ENCODE results near the gene RAB5IF.
"Not testable (repeated sequence)": the region's sequence is repeated elsewhere in the genome, so short reads cannot be mapped to it uniquely, and the experiment has no call there.

Gene RAB5IF

DNA sequence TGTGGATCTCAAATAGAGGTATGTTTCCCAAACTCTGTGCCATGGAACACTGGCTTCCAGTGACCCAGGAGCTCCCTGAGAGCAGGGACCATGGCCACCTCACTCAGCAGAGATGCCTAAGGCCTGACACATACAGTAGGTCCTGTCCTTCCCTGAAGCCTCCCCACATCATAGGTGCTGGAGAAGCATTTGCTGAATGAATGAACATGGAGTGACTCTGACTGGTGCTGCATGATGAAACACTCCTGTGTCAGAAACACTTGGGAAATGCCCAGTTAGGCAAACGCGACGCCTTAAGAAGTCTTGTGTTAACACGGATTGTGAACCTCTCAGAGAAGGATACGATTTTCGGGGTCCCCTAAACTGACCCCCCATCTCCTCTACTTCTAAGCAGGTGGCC lies 26.1 kb downstream of the RAB5IF start:
- no peak for DNase-seq

DNA sequence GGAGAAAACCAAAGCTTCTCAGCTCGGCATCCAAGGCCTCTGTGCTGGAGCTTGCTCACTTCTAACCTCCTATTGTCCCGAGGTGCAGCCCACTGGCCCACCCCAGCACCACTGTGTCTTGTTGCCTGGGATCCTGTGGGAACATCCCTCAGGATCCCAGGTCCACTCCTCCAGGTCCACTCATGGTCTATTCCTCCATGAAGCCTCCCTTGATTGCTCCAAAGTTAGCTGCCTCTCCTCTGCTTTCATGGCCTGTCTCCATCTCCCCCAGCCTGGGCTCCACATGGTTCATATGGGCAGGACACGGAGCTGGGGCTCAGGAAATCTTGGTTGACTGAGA lies 26.5 kb downstream of the RAB5IF start:
- DNase-seq = no peak

DNA sequence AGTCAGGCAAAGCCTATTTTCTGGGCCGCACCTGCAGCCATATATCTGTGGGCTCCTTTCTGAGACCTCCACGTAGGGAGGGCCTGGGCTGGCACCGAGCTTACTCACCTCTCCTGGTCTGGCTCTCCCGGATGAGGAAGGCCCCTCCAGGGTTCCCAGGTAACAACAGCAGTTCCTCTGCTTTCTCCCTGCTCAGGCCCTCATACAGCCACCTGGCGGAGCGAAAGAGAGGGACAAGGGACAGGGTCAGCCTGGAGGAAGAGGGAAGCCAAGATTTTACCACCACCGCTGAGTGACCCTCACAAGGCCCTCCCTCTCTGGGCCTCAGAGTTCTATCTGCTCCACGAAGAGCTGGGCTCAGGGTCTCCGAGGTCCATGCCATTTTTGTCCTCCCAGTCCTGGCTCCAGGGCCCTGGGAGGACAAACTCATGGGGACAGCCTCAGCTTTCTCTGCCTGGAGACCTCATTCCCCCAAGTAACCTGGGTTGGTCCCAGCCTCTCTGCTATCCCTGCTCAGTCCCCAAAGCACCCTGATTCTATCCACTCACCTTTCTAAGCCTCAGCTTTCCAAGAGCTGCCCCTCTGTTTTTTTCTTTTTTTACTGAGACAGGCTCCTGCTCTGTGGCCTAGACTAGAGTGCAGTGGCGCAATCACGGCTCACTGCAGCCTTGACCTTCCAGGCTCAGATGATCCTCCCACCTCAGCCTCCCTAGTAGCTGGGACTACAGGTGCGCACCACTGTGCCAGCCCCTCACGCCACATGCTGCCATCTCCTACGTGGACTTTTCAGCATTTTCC lies 27.1 kb downstream of the RAB5IF start:
- DNase-seq = no peak

DNA sequence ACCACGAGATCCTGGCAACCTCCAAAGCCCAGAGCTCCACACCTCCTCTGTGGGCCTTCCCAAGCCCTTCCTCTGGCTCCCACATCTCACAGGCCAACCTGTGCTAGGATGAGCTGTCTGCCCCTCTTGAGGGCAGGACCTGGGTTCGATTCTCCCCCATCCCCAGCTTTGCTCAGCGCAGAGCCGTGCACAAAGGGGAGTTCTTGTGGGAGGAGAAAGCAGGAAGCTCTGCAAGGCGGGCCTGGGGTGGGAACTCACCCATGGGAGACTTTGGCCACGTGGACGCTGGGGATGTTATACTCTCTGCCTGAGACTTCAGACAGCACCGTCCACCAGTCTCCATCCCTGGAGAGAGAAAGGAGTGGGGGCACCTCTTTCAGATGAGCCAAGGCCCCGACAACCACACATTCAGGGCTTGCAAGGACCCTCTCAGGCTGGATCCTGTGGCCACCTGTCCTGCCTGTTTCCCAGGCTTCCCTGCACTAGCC lies 27.8 kb downstream of the RAB5IF start:
- no peak for DNase-seq

DNA sequence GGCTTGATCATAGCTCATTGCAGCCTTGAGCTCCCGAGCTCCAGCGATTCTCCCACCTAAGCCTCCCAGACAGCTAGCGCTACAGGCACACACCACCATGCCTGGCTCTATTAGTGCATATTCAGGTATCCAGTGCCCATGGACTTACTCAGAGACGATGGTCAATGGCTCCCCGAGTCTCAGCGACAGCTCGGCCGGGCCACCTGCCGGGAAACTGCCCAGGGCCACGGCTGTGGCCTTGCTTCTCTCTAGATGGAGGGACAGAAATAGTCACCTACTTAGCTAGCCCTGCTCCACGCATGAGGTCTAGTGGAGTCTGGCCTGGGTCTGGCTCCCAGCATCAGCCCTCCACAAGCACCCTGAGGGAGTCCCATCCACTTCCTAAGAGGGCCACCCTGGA lies 28.8 kb downstream of the RAB5IF start:
- DNase-seq = no peak

DNA sequence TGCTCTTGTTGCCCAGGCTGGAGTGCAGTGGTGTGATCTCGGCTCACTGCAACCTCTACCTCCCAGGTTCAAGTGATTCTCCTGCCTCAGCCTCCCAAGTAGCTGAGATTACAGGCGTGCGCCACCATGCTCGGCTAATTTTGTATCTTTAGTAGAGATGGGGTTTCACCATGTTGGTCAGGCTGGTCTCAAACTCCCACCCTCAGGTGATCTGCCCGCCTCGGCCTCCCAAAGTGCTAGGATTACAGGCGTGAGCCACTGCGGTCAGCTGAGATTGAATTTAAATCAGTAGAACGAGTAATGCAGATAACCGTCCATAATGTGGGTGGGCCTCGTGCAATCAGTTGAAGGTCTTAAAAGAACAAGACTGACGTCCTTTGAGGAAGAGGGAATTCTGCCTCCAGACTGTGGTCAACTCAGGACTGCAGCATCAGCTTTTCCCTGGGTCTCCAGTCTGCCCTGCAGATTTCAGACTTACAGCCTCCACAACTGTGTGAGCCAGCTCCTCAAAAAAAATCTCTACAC lies 33.4 kb downstream of the RAB5IF start:
- DNase-seq = not testable (repeated sequence)

DNA sequence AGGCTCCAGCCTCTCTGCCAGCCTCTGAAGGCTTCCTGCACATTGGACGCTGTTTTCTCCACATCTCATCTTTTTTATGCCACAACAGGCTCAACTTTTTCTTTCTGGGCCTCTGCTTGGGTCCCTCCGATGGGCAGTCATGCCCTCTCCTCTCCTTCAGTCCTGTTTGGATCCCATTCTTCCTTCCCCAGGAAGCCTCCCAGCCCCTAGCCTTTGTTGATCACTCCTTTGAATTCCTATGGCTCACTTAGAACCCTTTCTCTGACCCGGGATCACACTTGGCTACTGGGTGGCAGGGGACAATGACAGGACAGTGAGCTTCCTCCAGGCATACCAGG lies 35.9 kb downstream of the RAB5IF start:
- no peak for DNase-seq

DNA sequence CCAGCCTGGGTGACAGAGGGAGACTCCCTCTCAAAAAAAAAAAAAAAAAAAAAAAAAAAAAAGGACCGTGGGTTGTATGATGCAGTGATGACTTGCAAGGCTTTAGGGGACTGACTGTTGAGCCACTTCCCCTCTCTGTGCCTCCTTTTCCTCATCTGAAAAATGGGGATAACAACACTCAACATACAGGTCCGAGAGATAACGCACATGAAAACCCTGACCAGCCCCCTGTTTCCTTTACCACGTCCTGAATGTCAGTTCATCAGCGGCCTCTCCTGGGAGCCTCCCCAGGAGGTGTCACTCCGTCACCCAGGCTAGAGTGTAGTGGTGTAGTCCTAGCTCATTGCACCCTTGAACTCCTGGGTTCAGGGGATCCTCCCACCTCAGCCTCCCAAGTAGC lies 36.6 kb downstream of the RAB5IF start:
- no peak for DNase-seq

DNA sequence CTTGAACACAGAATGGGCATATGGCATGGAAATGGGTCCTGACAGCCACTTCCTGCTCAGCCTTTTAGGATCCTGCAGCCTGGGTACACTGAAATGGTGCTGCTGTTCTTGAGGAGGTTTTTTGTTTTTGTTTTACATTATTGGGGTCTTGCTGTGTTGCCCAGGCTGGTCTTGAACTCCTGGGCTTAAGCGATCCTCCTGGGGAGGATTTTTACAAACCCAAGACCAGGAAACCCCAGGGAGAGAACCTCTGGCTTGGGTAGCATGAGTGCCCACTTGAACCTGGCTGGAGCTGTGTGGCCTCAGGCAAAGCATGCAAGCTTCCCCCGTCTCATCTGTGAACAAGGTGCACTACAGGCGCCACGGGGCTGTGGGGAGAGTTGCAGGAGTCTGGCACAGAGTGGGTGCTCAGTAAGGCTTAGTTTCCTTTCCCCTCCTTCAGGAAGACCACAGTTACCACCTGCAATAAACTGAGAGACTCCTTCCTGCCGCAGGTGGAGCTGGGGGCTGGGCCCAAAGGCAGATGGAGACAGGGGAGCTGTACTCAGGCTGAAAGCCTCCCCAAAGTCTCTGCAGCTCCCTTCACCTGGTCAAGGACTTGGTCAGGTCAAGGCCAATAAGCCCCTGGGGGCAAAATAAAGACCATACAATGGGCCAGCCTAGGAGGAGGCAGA lies 38.6 kb downstream of the RAB5IF start:
- no peak for DNase-seq

DNA sequence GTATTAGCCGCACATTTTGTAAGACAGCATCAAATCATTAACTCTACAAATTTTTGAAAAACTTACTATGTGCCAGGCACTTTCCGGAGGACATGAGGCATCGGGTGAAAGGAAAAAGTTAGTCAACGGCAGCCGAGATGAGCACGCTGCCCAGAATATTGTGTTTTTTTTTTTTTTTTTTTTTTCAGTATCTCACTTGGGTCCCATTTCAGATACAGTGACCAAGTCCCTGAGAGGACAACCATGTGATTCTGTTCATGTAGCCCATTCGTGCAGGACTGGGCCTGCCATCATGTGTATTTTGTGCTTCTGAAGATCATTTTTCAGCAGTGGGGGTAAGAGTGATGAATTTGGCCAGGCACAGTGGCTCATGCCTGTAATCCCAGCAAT lies 39.1 kb downstream of the RAB5IF start:
- DNase-seq = no peak

DNA sequence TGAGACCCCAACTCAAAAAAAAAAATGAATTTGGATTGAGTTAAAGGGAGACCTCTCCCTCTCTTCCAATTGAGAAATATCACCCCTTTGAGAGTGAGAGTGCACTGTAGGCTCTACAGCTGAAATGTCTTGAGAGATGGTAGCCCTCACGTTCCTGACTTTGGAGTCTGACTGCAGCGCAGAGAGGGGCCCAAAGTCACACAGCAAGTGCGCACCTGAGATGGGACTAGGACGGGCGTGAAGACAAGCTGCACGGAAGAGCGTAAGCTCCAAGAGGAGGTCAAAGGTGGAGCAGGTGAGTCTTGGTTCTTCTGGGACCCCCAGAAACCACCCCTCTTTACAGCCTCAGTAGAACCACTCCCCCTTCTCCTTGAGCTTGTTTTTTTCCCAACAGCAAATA lies 39.8 kb downstream of the RAB5IF start:
- no peak for DNase-seq

DNA sequence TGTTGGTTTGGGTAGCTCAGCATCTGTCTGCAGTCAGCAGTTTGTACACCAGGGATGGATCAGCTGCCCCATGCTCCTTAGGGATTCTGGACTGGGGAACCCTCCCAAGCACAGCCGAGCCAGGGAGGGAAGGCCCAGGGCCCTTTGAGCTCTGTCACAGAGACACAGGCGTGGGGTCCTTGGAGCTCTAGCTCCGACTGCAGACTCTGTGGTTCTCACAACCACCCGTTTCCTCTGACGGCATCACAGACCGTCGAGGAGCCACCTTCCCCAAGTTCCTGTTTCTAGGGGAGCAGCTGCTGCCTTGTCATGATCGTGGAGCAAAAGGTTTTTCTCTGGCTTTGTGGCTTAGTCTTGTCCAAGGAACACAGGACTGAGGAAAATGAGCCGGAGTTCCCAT lies 40.4 kb downstream of the RAB5IF start, which contains the start of gene SLA2:
Gene SLA2 (minus strand): TSS at position 199 of the 400 bp plus-strand sequence. CDS start 4,861 bp downstream, outside the sequence.
- DNase-seq = no peak

DNA sequence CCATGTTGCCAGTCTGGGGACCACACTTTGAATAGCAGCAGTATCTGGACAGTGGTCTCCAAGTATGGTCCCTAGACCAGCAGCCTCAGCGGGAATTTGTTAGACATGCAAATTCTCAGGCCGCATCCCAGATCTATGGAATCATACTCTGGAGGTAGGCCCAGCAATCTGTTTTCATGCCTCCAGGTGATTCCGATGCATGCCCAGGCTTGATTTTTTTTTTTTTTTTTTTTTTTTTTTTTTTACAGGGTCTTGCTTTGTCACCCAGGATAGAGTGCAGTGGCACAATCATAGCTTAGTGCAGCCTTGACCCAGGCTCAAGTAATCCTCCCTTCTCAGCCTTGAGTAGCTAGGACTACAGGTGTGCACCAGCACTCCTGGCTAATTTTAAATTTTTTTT lies 41.1 kb downstream of the RAB5IF start:
- DNase-seq = no peak

DNA sequence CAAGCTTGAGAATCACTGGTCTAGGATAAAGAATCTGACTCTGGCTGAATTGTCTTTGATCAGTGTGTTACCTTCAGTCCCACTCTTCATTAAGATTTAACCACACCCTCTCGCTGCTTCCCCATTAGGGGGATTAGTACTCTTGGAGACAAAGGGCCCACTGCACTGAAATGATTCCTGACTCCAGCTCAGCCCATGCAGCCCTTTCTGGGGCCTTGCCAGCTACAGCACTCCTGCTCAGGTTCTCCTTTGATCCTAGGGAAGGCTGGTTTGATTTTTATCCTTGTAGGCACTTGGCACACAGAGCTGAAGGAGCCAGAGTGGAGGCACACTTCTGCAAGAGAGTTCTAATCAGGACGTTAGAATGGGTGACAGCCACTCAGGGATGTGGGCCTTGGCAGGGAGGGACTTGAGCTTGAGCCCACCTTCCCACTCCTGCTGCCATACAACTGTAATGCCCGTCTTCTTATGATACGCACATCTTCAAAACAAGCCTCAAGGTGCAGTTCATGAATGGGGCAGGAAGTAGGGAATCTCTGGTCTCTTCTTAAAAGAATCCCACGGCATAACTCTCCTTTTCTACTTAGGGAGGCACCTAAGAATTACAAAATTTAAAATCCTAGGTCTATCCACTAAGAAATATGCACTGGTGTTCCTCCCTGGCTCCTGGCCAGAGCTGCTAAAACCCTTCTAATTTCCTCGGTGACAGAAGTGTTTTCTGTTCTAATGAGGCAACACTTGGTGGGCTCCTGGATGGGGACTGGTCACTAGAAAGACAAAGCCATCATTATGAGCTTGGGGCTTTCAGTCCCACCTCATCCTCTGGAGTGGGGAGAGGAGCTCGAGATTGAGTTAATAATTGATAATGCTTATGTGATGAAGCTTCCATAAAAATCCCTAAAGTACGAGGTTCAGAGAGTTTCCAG lies 41.9 kb downstream of the RAB5IF start:
- no peak for DNase-seq

DNA sequence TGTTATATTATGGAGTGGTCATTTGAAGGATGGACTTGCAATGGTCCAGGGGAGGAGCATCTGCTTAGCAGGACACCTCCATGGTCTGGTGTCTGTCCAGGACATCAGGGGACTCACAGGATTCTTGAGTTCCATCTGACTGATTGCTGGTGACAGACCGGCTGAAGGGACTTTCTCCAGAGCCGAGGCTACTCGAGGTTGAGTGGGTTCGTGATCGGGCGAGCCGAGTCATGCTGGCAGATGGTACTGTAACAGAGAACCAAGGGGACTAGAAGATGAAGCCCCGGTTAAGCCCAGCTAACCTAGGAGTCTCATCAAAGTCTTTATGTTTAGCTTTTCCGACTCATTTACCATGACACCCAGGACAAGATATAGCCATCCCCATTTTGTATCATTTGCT lies 47.9 kb downstream of the RAB5IF start:
- DNase-seq = no peak

DNA sequence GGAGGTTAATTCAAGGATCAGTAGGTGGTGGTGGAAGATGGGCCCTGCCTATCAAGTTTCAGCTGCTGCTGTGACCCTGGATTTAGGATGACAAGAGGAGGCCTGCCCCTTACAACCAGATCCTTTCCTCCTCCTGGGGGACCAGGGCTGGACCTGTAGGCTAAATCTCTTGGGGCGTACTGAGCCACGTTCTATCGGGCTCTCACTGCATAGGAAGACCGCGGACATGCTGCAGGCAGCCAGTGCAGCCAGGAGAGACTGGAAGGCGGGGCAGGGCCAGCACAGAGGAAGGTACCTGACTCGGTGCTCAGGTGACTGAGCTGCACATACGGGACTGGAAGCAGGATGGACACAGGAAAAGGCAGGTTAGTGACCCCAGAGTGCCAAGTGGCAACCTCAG lies 48.9 kb downstream of the RAB5IF start:
- no peak for DNase-seq

DNA sequence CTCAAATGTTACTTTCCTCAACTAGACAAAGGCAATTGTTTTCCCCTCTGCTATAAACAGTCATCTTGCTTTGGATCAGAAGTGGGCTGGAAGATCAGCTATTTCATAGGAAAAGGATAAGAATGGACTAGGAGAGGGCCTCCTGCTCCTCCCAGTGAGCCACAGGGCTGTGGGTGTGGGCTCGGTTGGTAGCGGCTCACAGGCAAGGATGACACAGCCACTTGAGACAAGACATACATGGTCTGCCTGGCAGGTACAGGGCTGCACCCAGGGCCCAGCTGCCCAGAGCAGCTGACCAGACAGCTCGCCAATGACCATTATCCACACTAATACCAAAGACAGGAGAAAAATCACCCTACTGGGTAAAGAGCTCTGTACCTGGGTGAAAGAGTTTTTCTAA lies 49.4 kb downstream of the RAB5IF start:
- no peak for DNase-seq

DNA sequence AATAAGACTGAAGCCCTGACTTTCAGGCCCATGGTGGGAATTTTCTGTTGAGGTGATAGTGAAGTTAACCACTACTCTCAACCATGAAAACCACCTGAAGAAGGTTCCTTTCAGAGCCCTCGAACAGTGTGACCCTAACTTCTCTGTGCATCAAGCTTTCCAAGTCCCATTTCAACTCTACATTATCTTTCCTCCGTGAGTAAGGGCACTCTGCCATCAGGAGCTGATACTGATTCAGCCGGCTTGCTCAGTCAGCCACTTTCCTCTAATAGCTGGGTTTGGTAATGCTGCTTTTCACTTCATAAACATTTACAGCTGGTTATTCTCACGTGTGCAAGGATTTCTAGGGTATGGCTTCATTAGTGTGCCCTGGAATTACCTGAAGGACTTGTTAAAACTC lies 51.2 kb downstream of the RAB5IF start:
- DNase-seq = no peak

DNA sequence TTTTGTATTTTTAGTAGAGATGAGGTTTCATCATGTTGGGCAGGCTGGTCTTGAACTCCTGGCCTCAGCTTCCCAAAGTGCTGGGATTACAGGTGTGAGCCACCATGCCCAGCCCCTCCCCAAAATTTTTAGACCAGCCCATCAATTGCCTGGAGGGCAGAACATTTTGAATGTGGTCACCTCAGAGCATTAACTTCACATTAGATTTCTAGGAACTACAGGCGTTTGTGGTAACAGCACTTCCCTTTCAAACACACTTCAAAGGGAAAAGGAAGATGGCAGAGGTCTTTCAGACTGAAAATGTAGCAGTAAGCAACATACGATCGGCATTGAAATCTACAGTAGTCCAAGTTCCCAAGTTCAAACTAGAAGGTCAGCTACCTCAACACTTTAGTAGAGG lies 52.7 kb downstream of the RAB5IF start:
- DNase-seq = no peak

Measured in COR-L47 (cell line).